Measurements from ENCODE around the gene TLL2.

Gene TLL2

DNA sequence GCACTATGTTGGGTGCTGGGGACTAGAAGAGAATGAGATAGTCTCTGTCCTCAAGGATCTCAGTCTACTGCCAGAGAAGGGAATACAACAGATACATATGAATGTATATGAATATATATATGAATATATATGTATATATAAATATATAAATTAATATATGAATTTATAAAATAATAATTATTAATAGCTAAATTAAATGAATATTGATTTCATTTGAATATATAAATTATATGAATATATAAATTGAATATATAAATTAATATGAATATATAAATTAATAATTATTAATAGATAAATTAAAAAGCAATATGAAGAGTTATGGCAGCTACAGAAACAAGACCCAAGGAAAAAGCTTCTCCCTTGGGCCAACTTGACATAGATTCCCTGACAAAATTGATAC lies 95.1 kb downstream of the TLL2 start:
- no peak for DNase-seq

DNA sequence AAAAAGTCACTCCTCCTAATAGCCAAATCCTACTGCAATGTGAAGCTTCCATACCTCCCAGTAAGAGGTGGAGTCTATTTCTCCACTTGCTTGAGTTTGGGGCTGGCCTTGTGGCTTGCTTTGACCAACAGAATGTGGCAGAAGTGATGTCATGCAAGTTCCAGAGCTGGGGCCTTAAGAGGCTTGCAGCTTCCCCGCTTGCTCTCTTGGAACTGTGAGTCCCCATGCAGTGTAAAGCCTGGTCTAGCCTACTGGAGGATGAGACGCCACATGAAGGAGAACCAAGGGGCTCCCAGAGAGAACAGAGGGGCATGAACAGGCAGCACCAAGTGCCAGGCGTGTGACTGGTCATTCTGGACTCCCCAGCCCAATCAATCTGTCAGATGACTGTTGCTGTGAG lies 96.3 kb downstream of the TLL2 start:
- DNase-seq, result peak; percentile 3

DNA sequence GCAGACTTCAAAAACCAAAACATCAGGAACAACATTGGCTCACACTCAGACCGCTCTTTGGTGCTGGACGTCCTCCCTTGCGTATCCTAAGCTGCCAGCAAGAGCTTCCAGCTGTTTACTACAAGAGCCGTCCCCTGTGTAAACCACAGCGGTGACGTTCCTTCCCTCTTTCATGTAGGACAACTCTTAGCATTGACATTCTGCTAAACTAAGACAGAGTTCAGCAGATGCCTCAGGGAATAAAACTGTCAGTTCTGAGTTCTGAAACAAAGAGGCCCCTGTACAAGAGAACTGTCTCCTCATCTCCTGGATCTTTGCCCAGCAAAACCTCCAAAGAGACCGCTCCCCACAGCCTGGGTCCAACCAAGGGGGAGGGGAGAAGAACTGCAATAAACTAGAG lies 97.1 kb downstream of the TLL2 start:
- DNase-seq, result no peak

DNA sequence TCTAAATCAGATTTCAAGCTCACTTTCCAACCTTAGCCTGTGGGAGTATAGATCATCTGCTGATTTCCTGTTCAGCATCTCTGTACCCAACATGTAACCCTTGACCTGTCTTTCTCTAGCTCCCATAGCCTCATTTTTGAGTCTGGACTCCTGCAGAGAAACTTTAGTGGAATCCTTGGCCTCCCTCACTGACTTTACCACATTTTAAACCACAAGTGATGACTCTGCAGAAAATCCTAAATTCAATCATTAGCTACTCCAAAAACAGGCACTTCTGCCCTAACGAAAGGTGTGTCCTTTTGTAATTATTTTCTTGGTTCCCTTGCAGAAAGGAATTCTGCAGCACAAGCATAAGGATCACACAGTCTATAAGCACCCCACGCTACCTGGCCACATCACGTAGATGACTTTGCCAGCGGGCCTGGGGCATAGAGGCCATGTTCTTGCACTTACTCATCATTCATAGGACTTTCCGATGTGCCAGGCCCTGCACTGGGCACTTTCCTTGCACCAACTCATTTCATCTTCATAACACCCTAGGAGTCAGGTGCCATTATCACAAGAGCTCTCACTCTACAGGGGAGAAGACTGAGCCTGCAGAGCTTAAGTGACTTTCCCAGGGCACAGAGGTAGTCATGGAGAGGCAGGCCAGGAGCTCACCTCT lies 97.7 kb downstream of the TLL2 start:
- no peak for DNase-seq

DNA sequence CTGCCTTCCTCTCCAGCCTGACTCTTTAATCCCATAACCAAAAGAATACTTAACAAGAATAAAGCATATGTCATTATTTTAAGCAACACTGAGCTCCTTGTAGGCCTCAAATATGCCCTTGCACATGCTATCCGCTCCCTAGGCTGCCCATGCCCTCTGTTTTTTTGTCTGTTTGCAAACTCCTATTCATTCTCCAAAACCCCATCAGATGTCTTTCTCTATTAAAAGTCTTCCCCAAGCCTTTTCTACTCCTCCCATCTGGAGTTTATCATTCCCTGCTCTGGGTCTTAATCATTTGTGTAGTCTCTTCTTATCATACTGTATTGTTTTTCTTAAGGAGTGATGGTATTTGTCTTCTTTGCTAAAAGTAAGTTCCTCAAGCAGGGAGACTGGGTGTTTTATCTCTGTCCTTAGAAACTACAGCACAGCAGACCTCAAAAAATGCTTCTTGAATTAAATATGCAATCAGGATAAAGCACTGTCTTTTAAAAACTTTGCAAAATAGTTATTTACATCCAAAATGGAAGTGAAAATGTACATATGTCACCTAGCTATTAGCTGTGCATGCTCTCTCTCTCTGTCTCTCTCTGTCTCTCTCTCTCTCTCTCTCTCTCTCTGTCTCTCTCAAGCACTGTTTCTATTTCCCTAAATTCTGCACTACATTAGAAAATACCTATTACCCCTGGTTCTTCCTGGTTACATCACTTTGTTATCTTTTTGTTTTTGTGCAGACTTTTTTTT lies 98.4 kb downstream of the TLL2 start:
- DNase-seq, result no peak

DNA sequence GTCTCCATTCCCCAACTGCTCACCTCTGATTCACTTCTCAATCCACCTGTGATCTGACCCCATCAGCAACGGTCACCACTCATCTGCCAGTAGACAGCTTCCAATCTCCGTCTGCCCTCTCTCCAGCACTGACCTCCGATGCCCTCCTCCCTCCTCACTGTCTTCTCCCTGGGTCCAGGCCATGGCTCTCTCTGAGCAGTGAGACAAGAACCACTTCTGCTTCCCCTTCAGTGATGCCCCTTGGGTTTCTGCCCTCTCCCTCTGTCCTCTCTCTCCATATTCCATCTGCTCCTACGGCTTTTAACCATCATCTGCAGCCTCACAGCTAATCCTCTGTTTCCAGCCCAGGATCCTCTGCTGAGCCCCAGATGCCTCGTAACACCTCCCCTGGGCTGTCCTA lies 99.4 kb downstream of the TLL2 start:
- no peak for DNase-seq

DNA sequence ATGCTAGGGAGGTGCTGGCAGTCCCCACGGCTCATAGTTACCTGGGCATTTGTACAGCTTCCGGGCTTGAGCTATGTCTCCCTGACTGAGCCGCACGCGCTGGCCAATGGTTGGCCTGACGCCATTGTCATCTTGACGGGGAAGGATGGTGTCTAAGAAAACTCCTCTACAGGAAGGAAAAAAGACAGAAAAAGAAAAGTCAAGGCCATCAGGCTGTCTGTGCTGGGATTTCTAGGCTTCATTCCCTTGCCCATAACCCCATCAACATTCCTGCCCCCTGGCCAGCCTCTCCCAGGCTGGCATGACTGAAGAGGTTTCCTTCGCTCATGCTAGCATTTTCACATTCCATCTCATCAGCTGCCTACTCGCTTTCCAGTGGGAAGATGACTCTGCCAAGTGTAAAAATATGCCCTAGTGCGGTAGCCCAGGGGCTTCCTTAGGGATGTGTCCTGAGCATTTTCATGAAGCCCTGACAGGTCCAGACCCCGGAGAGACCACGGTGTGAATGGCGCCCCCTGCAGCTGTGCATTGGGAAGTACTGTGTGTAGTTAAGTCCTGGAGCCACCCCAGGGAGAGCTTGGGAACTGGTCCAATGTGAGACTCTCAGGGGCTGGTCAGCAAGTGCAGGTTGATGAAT lies 100.5 kb downstream of the TLL2 start:
- DNase-seq, result no peak

DNA sequence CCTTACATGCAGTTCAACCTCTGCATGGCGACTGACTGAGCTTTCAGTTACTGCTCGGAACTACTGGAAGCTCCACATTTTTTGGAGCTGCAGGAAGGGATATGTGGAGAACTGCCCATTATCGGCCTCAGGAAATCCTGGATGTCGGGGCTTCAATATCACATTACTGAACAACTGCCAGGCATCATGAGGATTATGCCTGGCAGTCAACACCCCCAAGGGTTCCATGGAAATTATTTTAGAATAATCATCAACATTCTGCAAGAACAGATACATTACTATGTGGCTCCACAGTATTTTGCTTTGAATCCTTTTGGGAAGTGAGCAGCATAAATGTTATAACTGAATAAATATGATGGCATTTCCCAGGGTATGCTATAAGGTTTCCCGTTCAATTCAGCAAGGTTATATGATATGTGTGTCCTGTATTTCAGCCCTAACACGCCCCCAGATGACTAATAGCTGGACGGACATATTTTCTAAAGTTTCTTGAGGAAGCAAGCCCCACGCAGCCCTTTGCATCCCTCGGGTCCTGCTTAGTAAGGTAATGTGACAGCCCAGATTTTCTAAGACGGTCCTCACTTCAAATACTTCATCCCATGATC lies 101.9 kb downstream of the TLL2 start:
- DNase-seq, result no peak

DNA sequence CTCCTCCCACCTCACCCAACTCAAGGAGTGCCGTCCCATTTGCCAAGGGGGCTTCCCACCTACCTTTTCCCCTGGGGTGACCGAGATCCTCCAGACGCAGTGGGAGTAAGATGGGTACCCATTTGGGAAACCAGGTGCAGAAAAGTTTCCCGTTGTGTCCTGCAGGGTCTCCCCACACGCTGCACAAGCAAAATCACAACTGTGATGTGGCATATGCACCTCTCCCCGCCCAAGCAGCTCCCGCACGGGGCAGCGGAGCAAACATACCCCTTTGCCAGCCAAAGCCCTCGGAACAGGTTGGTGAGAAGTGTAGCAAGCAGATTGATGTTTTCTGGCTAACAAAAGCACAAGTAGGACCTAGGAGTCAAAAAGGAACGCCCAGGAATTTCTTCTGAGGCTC lies 103.4 kb downstream of the TLL2 start:
- DNase-seq, result no peak

DNA sequence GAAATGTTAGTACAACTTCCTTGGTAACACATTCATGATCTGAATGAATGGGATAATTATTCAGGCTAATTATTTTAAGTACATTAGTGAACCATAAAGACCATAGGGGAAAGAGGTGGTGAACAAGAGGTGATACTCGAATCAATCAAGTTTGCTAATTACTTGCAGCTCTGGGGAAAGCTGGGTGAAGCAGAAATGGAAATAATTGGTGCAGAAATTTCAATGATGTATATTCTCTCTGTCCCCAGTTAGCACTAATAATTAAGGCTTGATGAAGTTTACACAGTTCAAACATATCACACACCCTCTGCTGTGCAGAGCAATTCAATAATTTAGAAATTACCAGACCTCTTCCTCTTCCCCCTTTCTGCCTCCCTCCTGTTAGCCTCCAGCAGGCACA lies 105.5 kb downstream of the TLL2 start:
- no peak for DNase-seq

DNA sequence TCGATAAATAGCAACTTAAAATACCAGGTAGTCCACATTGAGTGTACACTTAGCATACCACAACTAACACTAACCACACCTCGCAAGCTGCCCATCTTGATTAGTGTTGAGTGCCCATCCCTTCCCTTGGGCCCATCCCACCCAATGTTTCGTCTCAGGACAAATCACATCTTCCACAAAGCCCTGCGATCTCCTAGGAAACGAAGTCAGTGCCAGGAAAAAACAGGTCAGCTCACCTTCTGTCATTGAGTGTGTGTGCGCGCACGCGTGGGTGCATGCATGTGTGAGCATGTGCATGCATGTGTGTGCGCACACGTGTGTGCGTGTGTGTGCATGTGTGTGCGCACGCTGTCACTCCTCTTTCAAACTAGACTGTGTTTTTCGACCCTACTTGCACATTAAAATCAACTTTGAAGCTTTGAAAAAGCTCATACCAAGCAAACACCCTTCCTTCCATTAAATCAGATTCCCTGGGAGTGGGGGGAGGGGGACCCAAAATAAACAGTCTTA lies 106.1 kb downstream of the TLL2 start:
- no peak for DNase-seq

DNA sequence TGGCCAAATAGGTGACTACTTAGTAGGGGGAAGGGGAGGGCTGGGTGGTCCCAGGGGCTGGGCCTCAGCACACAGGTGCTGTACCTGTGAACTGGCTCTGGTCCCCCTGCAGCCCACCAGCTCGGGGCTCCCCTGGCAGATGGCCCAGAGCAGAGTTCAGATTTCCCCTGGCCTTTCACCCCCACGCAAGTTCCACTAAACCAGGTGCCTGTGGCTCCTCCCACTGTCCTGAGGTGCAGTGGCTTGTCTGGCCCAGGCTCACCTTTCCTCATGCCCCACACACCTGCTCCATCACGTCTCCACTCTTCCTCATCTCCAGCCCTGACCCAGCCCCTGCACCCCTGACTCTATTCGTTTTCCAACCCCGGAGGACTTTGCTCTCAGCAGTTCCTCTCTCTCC lies 107.6 kb downstream of the TLL2 start:
- DNase-seq, result no peak

DNA sequence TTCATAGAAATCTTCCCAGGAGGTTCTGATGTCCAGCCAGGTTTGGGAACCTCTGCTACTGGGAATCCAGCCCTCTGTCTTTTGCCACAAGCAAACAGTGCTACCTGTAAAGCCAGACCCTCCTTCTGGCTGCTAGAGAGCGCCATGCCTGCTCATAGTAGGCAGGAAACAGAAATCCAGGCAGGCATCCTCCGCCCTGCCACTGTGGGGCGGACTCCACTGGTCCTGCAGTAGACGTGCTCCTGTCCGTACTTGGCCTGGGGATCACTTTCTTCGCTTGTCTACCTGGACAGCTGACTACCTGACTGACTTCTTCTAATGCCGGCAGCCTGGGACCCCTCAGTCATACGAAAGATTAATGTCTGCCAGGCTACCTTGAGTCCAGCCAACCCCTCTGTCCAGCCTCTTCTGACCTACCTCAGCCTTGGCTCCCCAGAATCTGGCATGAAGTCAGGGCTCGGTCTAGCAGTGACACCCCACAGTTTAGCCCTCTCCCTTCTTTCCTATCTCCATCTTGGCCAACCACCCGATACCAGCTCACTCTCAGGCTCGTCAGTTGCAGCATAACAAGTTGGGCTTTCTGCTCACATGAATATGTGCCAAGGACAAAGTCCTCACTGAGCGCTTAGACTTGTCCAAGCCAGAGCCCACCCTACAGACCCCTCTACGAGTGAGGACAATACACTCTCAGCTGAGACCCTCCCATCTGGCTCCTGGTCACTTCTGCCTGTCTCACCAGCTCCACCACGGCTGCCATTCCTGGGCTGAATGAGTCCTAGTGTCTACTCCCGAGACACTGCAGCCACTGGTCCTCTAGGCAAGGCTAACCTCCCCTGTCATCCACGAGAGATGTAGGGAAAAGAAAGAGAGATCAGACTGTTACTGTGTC lies 111.1 kb downstream of the TLL2 start:
- DNase-seq, result peak; percentile 2

DNA sequence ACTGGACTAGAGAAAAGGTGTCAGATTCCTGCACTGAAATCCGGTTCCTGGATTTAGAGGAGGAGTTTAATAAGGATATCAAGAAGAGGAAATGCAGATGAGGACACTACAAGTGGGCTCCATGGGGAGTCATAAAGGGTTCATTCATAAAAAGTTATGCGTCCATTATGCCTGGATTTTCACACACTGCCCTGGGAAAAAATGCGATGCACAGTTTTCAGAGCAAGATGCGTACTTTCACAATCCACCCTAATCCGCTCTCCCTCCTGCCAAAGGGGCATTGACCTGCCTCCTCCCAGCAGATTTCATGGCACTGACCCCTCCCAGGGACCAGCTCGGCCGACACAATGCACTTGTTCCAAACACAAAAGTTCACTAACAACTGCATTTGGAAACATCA lies 112.7 kb downstream of the TLL2 start:
- DNase-seq, result no peak

DNA sequence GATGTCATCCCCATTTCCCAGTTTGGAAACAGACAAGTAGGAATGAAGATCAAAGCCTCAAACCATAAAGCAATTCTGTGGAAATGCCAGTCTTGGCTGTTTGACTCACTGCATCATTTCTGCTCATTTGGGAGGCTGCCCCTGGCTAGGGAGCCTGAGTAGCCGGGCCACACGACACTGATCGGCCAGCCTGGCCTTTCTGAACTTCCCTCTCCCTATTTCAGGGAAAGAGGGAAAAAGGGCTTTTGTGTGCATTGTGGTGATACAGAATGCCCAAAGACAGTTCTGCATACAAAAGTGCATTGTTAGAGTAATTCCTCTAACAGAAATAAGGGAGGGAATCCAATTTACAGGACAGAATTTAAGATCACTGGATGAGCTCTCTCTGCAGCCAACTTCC lies 113.3 kb downstream of the TLL2 start:
- no peak for DNase-seq

DNA sequence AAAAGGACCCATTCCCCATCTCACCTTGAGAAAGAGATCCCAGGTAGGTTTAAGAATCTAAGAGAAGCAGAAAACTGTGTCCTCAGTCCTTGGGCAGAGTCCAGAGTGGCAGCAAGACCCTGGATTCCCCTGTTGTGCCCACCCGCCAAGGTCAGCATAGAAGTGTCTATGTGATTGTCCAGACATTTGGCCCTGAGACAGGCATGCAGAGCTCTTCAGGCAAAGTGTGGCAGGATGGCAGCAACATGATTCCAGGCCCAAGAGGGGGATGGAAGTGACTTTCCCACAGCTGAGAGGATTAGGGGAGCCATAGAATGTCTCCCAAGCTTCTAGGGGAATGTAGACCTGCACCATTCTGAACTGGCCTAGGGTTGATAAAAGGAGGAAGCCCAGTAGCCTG lies 115.8 kb downstream of the TLL2 start:
- DNase-seq, result no peak

DNA sequence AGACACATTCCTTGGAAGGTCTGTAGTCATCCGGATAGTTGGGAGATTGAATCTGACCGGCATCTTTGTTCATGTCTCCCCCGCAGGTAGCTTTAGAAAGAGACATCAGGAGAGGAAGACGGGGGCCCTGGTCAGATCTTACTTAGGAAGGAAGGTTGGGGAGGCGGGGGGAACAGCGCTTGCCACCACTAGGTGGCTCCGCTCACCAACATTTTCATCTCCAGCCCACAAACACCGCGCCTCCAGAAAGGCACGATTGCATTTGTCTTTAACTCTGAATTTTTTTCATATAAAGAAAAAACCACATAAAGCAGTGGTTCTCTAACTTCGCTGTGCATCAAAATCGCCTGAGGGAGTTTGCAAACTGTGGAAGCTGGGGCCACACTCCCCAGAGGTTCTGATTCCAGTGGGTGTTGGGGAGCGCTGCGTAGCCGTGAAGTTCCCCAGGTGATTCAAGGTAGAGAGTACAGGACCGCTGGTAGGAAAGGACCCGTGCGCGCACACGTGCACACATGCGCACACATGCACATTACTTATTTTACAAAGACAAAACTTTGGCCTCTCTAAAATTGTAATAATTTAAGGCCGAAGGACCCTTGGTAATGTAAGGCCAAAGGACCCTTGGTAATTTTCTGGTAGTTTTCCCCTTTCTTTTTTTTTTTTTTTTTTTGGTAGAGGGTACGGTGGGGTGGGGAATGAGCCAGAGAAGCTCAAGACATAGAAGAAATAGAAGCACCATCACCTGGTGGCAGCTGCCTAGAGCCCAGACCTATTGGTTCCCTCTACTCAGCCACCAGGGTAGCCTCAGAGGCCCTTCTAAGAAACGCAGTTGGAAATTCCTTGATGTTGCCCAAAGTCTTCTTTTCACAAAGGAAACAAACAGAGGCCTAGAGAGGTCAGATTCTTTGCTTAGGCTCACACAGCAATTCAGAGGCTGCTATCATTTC lies 117.5 kb downstream of the TLL2 start:
- DNase-seq, result peak; percentile 68

DNA sequence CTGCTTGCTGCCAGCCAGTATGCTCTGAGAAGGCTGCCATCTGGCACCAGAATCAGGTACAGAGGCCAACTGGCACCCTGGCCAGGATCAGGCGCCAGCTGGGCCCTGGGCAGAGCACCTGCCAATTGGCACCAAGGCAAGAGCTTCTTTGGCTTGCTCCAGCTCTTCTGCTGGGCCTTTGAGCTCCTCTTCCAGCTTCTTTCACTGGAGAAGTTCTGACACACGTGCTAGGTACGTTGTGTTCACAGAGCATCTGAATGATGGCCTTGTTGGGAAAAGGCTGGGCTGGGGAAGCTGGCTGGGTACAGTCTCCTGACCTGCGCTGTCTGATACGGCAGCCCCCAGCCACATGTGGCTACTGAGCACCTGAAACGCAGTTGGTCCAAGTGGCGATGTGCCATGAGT lies 123.3 kb downstream of the TLL2 start:
- no peak for DNase-seq

DNA sequence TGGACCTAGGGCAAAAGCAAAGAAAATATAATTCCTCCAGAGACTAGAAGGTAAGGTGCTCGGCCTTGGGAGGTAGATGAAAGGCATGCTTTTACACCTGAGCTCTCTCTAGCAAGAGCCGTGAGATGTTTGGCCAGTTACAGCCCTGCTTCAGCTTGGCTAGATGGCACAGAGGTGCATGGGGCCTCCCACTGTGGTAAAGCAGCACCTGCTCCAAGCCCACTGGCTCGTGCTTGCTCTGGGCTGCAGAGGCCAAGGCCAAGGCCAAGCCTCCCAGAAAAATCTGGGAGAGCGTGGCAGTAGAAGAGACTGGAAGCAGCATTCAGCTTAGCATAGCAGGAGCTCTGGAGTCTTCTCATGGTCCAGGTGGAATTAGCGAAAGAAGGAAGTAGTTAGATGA lies 123.9 kb downstream of the TLL2 start:
- DNase-seq, result no peak

DNA sequence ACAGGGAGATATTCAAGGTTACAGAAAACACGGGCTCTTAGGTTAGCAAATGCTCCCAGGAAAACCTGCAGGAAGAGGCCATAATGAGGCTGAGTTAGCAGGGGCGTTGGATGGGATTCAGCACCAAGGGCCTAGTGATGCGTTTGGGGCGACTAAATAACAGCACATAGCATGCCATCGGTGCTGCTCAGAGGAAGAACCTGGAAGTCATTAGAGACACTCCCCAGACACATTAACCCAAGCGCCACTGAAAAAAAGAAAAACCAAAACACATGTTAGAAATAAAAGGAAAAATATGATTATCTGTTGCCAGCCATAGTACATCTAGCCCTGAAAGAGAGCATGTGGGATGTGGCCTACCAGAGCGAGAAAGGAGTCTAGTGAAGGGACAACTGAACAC lies 126.1 kb downstream of the TLL2 start:
- no peak for DNase-seq

DNA sequence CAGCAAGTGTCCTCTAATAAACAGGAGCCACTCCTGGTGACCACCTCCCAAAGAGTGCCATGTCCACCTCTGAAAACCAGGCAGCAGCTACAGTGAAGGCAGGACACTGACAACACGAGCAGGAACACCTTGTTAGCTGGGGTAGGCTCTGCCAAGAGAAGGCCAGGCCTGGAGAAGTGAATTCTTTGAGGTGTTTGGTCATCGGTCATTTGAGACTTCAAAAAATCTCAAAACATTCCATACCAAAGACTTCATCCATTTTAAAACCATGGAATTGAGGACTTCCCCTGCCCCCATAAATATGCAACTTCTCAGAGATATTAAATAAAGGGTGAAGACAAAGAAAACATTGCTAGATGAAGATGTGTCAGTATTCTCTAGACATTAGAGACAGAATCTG lies 126.6 kb downstream of the TLL2 start:
- no peak for DNase-seq

DNA sequence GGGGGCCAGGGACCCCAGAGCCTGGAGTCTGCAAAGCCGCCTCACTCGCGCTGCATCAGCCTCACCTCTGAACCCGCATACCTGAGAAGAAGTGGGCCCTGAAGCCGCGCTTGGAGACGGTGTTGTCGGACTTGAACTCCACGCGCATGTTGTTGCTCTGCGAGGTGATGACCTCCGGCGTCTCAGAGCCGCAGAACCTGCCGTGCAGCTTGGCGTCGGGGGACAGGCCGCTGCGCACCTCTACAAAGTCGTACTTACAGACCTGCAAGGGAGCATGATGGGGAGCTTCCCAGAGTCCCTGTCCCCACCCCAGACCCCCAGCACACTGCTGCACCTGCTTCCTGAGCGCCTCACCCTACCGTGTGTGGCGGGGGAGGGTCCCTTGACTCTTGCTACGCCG lies 129.2 kb downstream of the TLL2 start:
- no peak for DNase-seq

Measured in NCI-H146 (cell line).